Skeletal muscle cell (primary cell): ENCODE measurements around the gene ORC2.
"Not testable (repeated sequence)": the region's sequence is repeated elsewhere in the genome, so short reads cannot be mapped to it uniquely, and the experiment has no call there.

Experiments used
- DNase-seq: peaks from one replicate; pipeline ENCODE4 v3.0.0-alpha.2; 2010; ENCODE audit warnings: low read depth
- H3K4me3 ChIP-seq: 2 replicates; pipeline ENCODE4 v1.5.1; 2011; ENCODE audit warnings: low read depth, mild to moderate bottlenecking, control low read depth, low read length, moderate library complexity

The ORC2 gene

GRCh38 chr2:200944467-200945394 is 18.7 kb downstream of the ORC2 start:
- DNase-seq, result peak; percentile 68
- no peak overlapping the region for H3K4me3 ChIP-seq

GRCh38 chr2:200943527-200944105 is 19.8 kb downstream of the ORC2 start:
- no peak for DNase-seq
- no peak overlapping the region for H3K4me3 ChIP-seq

DNA sequence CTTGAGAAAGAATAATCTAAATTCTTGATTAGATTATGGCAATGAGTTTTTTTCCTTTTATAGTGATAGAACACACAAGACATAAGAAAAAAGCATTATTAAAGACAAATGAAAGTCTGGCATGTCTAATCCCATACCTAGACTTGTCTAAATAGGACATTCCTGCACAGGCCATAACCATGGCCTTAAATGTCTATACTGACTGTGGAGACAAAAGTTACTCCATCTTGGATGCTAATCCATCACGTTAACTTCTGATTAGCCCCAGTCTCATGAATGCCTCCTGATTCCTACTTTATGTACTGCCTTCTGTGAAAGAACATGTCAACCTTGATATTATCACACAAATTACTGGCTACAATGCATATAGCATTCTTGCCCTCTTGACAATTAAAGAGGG is 23.6 kb downstream of the ORC2 start:
- no peak for DNase-seq
- no peak overlapping the region for H3K4me3 ChIP-seq

DNA sequence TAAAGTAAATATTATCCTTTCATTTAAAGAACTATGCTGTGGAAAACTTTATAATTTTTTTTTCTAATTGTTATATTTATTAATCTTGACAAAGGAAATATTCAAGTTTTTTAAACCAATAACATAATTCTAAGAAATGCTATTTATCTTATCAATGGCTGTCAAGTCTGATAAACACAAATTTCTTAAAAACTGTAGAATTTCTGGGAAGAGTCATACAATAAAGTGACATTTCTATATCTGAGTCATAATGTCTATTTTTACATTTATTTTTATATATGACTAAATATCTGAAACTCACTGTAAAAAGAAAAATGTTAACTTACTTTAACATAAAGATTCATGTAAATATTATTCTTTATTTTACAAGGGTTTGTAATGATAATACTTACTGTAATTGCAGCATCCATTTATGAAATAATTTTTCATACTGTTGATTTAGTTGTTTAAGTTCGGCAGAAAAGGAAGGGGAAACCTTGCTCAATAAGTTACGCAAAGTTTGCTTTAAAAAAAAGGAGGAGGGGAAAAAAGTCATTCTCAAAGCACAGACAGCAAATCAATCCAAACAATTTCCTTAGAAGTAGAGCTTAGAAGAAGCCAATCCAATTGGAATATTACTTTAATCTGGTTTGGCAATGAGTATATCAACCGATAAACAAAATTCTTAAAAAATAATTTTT is 32.4 kb downstream of the ORC2 start:
- DNase-seq, result no peak

GRCh38 chr2:200929334-200930249 is 33.9 kb downstream of the ORC2 start:
- no peak overlapping the region for H3K4me3 ChIP-seq
- DNase-seq, result no peak

More for the DNA sequence above, 32.4 kb downstream of the ORC2 start:
- H3K4me3 ChIP-seq, result no peak overlapping the region

DNA sequence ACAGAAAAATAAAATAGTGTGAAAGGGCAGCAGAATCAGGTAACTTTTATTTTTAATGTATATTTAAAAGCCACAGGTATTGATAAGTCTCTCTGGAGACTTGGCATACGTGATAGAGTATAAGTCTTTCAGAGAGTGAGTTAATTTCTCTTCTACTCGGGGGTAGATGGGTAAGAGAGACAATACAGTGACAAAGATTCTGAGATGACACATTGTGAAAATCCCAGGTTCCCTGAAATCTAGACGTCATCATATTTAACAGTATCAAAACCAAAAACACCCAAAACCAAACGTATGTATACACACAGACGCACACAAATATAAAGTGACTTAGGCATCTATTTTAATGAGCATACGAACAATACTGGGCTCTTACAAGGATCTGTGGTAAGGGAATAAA is 41.0 kb downstream of the ORC2 start:
- no peak overlapping the region for H3K4me3 ChIP-seq
- DNase-seq, result no peak

DNA sequence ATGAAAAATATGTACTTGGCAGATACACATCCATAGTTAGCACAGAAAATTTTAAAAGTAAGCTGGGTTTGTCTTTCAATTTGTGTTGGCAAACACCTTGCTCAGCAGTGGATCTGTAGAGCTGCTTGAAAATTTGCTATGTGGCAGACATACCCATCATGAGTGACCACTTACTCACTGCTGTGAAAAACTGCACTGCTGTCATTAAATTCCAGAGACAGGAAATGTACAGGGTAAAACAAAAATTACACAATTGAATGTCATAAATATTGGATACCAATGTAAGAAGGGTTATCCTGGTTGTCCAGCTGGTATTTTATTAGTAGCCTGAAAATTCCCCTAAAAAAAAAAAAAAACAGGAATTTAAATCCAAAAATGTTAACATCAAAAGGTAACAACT is 49.8 kb downstream of the ORC2 start:
- H3K4me3 ChIP-seq, result no peak overlapping the region
- peak; percentile 19 for DNase-seq

GRCh38 chr2:200909958-200910357 is 53.5 kb downstream of the ORC2 start:
- no peak for DNase-seq
- H3K4me3 ChIP-seq, result no peak overlapping the region

GRCh38 chr2:200905618-200906296 is 57.7 kb downstream of the ORC2 start:
- DNase-seq, result peak; percentile 36
- no peak overlapping the region for H3K4me3 ChIP-seq

DNA sequence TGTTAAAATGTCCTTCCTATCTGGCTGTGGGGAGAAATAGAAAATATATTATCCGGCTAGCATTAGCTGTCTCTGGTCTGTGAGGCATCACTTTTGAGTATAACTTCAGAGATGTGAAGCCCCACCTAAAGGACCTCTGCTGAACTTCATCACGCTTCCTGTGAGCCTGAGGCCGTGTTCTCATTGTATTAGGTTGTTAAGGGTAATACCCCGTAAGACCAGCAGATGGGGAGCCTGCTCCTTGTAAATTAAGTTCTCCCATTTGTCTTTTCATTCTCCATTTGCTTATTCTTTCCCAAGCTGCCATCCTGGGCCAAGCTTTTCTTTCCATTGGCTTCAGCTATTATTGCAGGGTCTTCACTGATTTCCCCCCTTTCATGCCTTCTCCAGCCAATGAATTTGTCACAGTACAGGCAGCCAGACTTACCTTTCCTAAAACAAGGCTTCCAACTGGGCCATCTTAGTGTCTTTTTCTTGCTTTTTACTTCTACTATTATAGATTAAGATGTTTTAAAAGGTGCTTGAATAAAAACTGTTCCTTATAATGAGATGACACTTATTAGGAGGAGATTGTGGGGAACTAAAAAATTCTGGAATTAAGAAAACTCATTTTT is 61.9 kb downstream of the ORC2 start:
- DNase-seq, result peak; percentile 64
- H3K4me3 ChIP-seq, result no peak overlapping the region

- no peak for DNase-seq
- H3K4me3 ChIP-seq, result no peak overlapping the region
Measured at GRCh38 chr2:200899482-200899881, 64.0 kb downstream of the ORC2 start.

DNA sequence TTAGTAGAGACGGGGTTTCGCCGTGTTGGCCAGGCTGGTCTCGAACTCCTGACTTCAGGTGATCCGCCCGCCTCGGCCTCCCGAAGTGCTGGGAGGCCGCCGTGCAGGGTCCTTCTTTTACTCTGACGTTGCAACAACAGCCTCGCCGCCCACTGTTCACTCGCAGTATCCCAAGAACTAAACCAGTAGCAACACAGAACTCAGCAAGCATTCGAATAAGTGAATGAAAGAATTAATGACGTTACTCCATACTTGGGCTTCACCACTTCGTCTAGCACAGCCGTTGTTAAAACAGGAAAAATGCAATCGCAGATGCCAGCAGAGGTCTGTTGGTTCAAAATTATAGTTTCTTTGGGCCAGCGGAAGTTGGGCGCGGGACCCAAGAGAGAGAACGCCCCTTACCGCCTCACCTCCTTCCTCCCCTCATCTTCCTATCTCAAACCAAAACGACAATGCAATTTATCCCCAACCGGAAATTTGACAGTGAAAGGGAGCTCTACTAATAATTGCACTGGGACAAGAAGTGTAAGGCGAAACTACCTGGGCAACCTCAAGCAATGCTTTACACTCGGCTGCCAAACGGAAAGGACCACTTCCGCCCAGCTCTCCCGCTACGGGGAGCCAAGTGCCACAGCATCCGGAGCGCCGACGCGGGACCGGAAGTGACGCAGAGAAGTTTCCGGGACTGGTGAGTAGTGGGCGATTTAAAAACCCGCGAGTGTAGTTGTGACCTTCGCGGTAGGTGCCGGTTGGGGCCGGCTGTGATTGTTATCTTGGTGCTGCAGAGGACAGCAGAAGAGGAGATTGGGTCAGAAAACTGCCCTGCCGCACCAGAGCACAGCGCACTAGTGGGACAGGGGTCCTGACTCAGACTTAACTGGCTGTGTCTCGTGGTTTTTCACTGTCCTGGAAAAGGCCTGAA is 74.5 kb downstream of the ORC2 start, which contains the start of the genes NIF3L1 and PPIL3:
NIF3L1 (plus strand) TSS at position 668 of the 922 bp plus-strand sequence. CDS start 2,573 bp downstream, outside the sequence.
PPIL3 (minus strand) TSS at position 374 of the 922 bp plus-strand sequence. CDS start 1,462 bp downstream, outside the sequence.
- peak; percentile 93 for DNase-seq
- peak within 1 kb of the TSS; percentile 94 for H3K4me3 ChIP-seq

GRCh38 chr2:200881715-200882249 is 81.7 kb downstream of the ORC2 start:
- not testable (repeated sequence) for H3K4me3 ChIP-seq, DNase-seq

GRCh38 chr2:200878289-200878880 is 85.1 kb downstream of the ORC2 start:
- DNase-seq, result no peak
- H3K4me3 ChIP-seq, result no peak overlapping the region

DNA sequence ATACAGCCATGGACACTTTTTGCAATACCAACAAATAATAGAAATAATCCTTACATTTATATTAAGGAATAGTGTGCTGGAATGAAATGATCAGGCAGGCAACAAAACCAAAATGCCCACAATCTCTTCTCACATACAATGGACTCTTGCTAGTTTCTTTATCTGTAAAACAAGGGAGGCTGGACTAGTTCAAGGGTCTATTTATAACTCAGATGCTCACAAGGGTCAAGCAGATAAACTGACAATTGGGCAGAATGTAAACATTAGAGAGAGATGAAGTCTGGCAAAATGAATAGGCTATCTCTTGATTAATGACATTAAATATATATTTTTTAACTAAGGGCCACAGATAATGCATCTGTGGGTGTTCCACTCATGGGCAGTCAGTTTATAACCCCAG is 86.0 kb downstream of the ORC2 start:
- no peak overlapping the region for H3K4me3 ChIP-seq
- DNase-seq, result no peak

GRCh38 chr2:200873560-200873959 is 89.9 kb downstream of the ORC2 start:
- no peak for DNase-seq
- H3K4me3 ChIP-seq, result no peak overlapping the region
